HepG2 (cell line): ENCODE data around the gene RFXANK. TPM values are rescaled to one million over a fixed set of nuclear protein-coding genes. Genes with fewer than 3 reads are reported as not detected.

Experiments used
- DZIP1 ChIP-seq: sonication (generic); formaldehyde crosslinking; IDR thresholded peaks from 2 replicates; pipeline ENCODE4 v1.5.0; 2020; ENCODE audit warnings: mild to moderate bottlenecking, missing genetic modification reagents
- PAWR ChIP-seq: sonication (generic); formaldehyde crosslinking; IDR thresholded peaks from 2 replicates; pipeline ENCODE4 v1.4.0; 2020; ENCODE audit warnings: missing genetic modification reagents, mild to moderate bottlenecking, borderline replicate concordance
- PRDM4 ChIP-seq: sonication (generic); formaldehyde crosslinking; IDR thresholded peaks from 2 replicates; pipeline ENCODE4 v1.9.0; 2021; ENCODE audit warnings: missing genetic modification reagents, borderline replicate concordance
- SUZ12 ChIP-seq: fragments of 150-350 bp; IDR thresholded peaks from 2 replicates; pipeline ENCODE4 v1.6.1; 2014; ENCODE audit warnings: low read depth, low read length
- TFAP4 ChIP-seq: sonication (generic); IDR thresholded peaks from 2 replicates; pipeline ENCODE4 v1.6.1; 2016; ENCODE audit warnings: low read depth, borderline replicate concordance
- TFDP2 ChIP-seq: sonication (generic); formaldehyde crosslinking; IDR thresholded peaks from 2 replicates; pipeline ENCODE4 v1.4.0; 2020; ENCODE audit warnings: missing genetic modification reagents
- ZNF18 ChIP-seq: sonication (generic); formaldehyde crosslinking; IDR thresholded peaks from 2 replicates; pipeline ENCODE4 v1.8.0; 2022; ENCODE audit warnings: mild to moderate bottlenecking, missing genetic modification reagents; ENCODE audit not compliant: insufficient replicate concordance
- ZNF512 ChIP-seq: sonication (generic); formaldehyde crosslinking; IDR thresholded peaks from 2 replicates; pipeline ENCODE4 v1.4.0; 2020; ENCODE audit warnings: mild to moderate bottlenecking, missing genetic modification reagents
- ZNF780A ChIP-seq: sonication (generic); formaldehyde crosslinking; IDR thresholded peaks from 2 replicates; pipeline ENCODE4 v1.8.0; 2022; ENCODE audit warnings: mild to moderate bottlenecking, missing genetic modification reagents, moderate library complexity
- polyA plus RNA-seq, 8 experiments: library from polyadenylated mRNA; depleted of rRNA in 3 of 8; stranded (reverse) in 7 of 8; unstranded in 1 of 8; fragments of >200 nt; fragmentation: Illumina TruSeq in 4 of 8; extraction: Trizol in 4 of 8; gene quantifications; 2 replicates each; pipeline versions ENCODE4 v1.2.1 to v1.2.3, GENCODE V29; 2011 to 2016; ENCODE audit warnings: low read depth in 4 of 8, missing spikeins in 1 of 8, mixed read lengths in 1 of 8; ENCODE audit not compliant: insufficient read depth in 1 of 8
- total RNA-seq, 5 experiments: library from RNA; depleted of rRNA; stranded (reverse); fragments of >200 nt; fragmentation: Illumina TruSeq; extraction: Trizol; gene quantifications; 2 replicates each; pipeline ENCODE4 v1.2.3, GENCODE V29; 2016; ENCODE audit warnings: low read depth in 1 of 5

RFXANK gene
- total and polyA plus RNA-seq, 2 of the 13 experiments (the other 11 are each of a cell fraction or from before 2014, with no cell fraction given), result 49.9 to 80.7 TPM

GRCh38 chr19:19170053-19170872, 21.8 kb upstream of the RFXANK start, which contains the start of gene MEF2B (continued):
- TF ChIP-seq PRDM4 (CRISPR knock-in tag) (no peak), DZIP1 (no peak), ZNF18 (CRISPR knock-in tag) (no peak), SUZ12 (no peak), PAWR (no peak), TFDP2 (CRISPR knock-in tag) (no peak), TFAP4 (no peak), ZNF780A (CRISPR knock-in tag) (no peak), ZNF512 (CRISPR knock-in tag) (no peak)
